Gastrocnemius medialis (tissue), 4 donors: Measurements from ENCODE around the gene IPCEF1. TPM values are rescaled to one million over a fixed set of nuclear protein-coding genes. Genes with fewer than 3 reads are reported as not detected.

Experiments
- ATAC-seq, 2 donors: fragments of 150-250 bp; one replicate each; pipeline ENCODE4 v1.9.1; 2016
- DNase-seq, 2 donors: peaks; one replicate each; pipeline ENCODE4 v3.0.0-alpha.2; 2019
- H3K27ac ChIP-seq, 4 donors: fragments of 200-600 bp; sonication (generic); 1 replicate in 1 of 4; 2 replicates in 3 of 4; pipeline ENCODE4 v1.5.1; 2016 to 2018; ENCODE audit warnings: mild to moderate bottlenecking in 2 of 4, moderate library complexity in 1 of 4
- H3K27me3 ChIP-seq, 3 donors: fragments of 200-600 bp; sonication (generic) in 2 of 3; 1 replicate in 1 of 3; 2 replicates in 2 of 3; pipeline versions ENCODE4 v1.5.1 to v1.6.0; 2016 to 2019; ENCODE audit warnings: mild to moderate bottlenecking in 1 of 3, moderate library complexity in 1 of 3
- H3K36me3 ChIP-seq, 2 donors: fragments of 200-600 bp; sonication (generic) in 1 of 2; one replicate each; pipeline ENCODE4 v1.5.1; 2017 to 2018
- H3K4me1 ChIP-seq, 2 donors: fragments of 200-600 bp; sonication (generic) in 1 of 2; one replicate each; pipeline ENCODE4 v1.5.1; 2016 to 2017; ENCODE audit warnings: mild to moderate bottlenecking in 2 of 2
- H3K4me3 ChIP-seq, 4 donors: fragments of 200-600 bp; sonication (generic) in 3 of 4; 1 replicate in 1 of 4; 2 replicates in 3 of 4; pipeline ENCODE4 v1.5.1; 2016 to 2019; ENCODE audit warnings: mild to moderate bottlenecking in 2 of 4
- H3K9me3 ChIP-seq, 3 donors: fragments of 200-600 bp; sonication (generic) in 2 of 3; 1 replicate in 1 of 3; 2 replicates in 2 of 3; pipeline ENCODE4 v1.5.1; 2016 to 2019
- POLR2A ChIP-seq, 2 donors: fragments of 450-650 bp; IDR thresholded peaks; one replicate each; pipeline ENCODE4 v1.6.1; 2017; ENCODE audit warnings: antibody characterized with exemption in 2 of 2, mild to moderate bottlenecking in 2 of 2, moderate library complexity in 2 of 2
- in situ Hi-C, 4 donors: fragments of 200-750 bp; cut with MboI; loops; one replicate each; pipeline versions ENCODE4 v1.15.0 to v1.8.0; 2017; ENCODE audit warnings: low sequenced_read_pairs in 4 of 4
- intact Hi-C: fragments of 100-400 bp; cut with DNase I; formaldehyde crosslinking; loops from one replicate; pipeline ENCODE4 v1.15.1; 2023; ENCODE audit warnings: low total_unique reads
- total RNA-seq, 4 donors: library from RNA; depleted of rRNA; stranded (reverse); fragments of >200 nt; gene quantifications; one replicate each; pipeline versions ENCODE4 v1.1.0 to v1.2.3, GENCODE V29; 2016
- TF ChIP-seq, protein P1 (sequence below), 5 experiments: fragments of 450-650 bp in 3 of 5; fragments of 200-600 bp in 2 of 5; sonication (generic) in 2 of 5; IDR thresholded peaks in 4 of 5; conservative IDR thresholded peaks in 1 of 5; 1 replicate in 4 of 5; 2 replicates in 1 of 5; pipeline ENCODE4 v1.5.1; 2016 to 2019; ENCODE audit warnings: antibody characterized with exemption in 5 of 5, mild to moderate bottlenecking in 3 of 5, moderate library complexity in 3 of 5

The IPCEF1 gene
- total RNA-seq, 4 donors from 2014 or later: 0.24 to 0.85 TPM; not detected in 2

DNA sequence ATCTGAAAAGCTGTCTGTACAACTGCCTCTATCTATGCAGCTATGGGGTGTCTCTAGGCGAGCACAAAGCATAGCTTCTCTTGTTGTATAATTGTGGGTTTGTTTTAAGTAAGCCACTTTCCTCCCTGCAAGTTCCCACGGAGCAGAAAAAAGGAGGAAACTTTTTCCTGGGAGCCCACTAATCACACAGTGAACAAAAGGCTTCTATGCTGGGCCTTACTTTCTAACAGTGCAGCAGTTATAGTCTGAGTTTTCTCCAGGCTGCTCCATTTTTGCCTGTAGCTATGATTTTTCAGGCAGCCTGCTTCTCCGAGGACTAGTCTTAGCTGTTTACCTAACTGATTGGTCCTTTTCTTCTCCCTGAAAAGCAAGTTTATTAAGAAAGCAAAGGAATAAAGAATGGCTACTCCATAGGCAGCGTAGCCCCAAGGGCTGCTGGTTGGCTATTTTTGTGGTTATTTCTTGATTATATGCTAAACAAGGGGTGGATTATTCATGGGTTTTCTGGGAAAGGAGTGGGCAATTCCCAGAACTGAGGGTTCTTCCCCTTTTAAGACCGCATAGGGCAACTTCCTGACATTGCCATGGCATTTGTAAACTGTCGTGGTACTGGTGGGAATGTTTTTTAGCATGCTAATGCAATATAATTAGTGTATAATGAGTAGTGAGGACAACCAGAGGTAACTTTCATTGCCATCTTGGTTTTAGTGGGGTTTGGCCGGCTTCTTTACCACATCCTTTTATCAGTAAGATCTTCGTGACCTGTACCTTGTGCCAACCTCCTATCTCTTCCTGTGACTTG, 233.2 kb downstream of the IPCEF1 start:
- DNase-seq (no peak), ATAC-seq (no peak)
- intact Hi-C loops (no loop called here), in situ Hi-C loops (no loop called here)
- TF ChIP-seq POLR2A (IDR thresholded peaks at IDR 0.05): no peak
- TF ChIP-seq, protein P1, sequence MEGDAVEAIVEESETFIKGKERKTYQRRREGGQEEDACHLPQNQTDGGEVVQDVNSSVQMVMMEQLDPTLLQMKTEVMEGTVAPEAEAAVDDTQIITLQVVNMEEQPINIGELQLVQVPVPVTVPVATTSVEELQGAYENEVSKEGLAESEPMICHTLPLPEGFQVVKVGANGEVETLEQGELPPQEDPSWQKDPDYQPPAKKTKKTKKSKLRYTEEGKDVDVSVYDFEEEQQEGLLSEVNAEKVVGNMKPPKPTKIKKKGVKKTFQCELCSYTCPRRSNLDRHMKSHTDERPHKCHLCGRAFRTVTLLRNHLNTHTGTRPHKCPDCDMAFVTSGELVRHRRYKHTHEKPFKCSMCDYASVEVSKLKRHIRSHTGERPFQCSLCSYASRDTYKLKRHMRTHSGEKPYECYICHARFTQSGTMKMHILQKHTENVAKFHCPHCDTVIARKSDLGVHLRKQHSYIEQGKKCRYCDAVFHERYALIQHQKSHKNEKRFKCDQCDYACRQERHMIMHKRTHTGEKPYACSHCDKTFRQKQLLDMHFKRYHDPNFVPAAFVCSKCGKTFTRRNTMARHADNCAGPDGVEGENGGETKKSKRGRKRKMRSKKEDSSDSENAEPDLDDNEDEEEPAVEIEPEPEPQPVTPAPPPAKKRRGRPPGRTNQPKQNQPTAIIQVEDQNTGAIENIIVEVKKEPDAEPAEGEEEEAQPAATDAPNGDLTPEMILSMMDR (IDR thresholded peaks at IDR 0.05 in 4 of 5, conservative IDR thresholded peaks at IDR 0.05 in 1 of 5): no peak
- Histone ChIP-seq H3K4me1 (no peaks in the 10 kb centered on the region), H3K27me3 (no peaks in the 10 kb centered on the region), H3K9me3 (no peaks in the 10 kb centered on the region), H3K36me3 (no peaks in the 10 kb centered on the region), H3K27ac (no peak overlapping the region), H3K4me3 (no peak overlapping the region)

DNA sequence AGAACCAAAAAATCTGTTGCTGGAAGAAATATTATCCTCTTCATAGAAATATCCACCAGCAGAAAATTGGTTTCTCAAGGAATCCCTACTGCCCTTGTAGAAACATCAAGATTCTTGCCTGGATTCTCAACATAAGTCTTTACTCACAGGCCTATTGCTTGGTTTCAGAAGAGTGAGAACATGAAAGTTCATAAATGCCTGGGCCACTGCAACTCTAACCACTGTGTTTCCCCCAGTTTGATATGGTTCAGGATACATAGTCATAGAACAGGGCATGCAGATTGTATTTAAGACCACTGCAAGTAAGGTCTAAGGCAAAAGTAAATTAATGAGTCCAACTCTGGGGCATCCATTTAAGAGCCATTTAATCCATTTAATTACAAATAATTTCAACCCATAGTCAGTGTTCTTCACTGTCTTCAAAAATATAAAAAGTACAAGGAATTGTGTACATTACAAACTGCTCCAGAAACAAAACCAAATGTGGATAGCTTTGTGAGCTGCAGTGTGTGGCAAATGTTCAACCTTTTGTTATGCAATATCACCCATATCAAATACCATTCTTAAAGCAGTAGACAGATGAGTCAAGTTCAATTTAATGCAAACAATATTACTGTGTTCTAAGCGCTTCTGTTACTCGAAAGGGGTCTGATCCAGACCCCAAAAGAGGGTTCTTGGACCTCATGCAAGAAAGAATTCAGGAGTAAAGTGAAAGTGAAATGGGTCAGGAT, 234.2 kb downstream of the IPCEF1 start:
- no peaks in the 10 kb centered on the region for H3K27me3 ChIP-seq
- H3K4me1 ChIP-seq: no peaks in the 10 kb centered on the region
- TF ChIP-seq POLR2A (IDR thresholded peaks at IDR 0.05): no peak
- TF ChIP-seq, protein P1 (IDR thresholded peaks at IDR 0.05 in 4 of 5, conservative IDR thresholded peaks at IDR 0.05 in 1 of 5): no peak
- H3K36me3 ChIP-seq: no peaks in the 10 kb centered on the region
- intact Hi-C loops (no loop called here), in situ Hi-C loops (no loop called here)
- H3K4me3 ChIP-seq: no peak overlapping the region
- DNase-seq (no peak), ATAC-seq (no peak)
- H3K27ac ChIP-seq: no peak overlapping the region
- no peaks in the 10 kb centered on the region for H3K9me3 ChIP-seq

DNA sequence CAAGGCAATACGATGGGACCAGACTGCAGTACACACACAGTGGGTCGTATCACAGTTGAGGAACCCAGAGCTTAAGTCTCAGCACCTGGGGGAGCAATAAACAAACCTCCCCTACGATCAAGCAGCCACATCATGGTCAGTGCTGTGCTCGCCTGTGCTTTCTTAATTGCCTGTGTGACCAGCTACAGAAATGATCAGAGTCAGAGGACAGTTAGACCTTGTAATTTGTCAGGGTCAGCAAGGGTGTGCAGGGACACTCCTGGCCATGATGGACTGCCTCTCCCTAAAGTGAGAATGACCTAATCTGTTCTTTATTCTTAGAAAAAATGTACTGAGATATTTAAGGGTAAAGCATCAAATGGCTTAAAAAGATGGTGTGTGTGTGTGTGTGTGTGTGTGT, 239.1 kb downstream of the IPCEF1 start:
- intact Hi-C loops (no loop called here), in situ Hi-C loops (no loop called here)
- no peak for ATAC-seq

DNA sequence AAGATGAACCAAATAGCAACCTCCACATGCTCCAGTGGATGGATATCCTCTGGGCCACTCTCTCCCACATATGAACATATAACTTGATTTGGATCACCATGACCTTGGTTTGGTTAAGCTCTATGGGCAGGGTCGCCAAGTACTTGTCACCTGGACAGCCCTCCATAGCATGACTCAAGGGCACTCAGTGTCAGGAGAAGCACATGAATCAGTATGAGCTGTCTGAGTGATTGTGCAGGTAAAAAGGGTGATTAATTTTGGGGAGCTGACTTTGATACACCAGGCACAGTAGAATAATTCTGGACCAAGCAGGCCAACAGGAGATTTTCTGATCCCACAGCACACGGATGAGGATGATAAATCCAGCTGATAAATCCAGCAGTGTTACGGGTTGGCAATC, 243.2 kb downstream of the IPCEF1 start:
- ATAC-seq: no peak
- Histone ChIP-seq H3K27ac (no peak overlapping the region), H3K9me3 (no peaks in the 10 kb centered on the region), H3K4me3 (no peak overlapping the region), H3K27me3 (no peaks in the 10 kb centered on the region), H3K4me1 (no peaks in the 10 kb centered on the region), H3K36me3 (no peaks in the 10 kb centered on the region)
- in situ Hi-C loops: no loop called here
- intact Hi-C loops: no loop called here
- no peak for TF ChIP-seq POLR2A (IDR thresholded peaks at IDR 0.05)
- TF ChIP-seq, protein P1 (IDR thresholded peaks at IDR 0.05 in 4 of 5, conservative IDR thresholded peaks at IDR 0.05 in 1 of 5): no peak
- DNase-seq: no peak

More for the DNA sequence above, 239.1 kb downstream of the IPCEF1 start:
- DNase-seq: no peak
- Histone ChIP-seq H3K9me3 (no peaks in the 10 kb centered on the region), H3K36me3 (no peaks in the 10 kb centered on the region), H3K27me3 (no peaks in the 10 kb centered on the region), H3K4me1 (no peaks in the 10 kb centered on the region), H3K27ac (no peak overlapping the region), H3K4me3 (no peak overlapping the region)
- TF ChIP-seq POLR2A (IDR thresholded peaks at IDR 0.05): no peak
- TF ChIP-seq, protein P1 (IDR thresholded peaks at IDR 0.05 in 4 of 5, conservative IDR thresholded peaks at IDR 0.05 in 1 of 5): no peak
